HK-2 (cell line): ENCODE data around the gene EIF1.
"Not testable (repeated sequence)": the region's sequence is repeated elsewhere in the genome, so short reads cannot be mapped to it uniquely, and the experiment has no call there.

Experiments
- DNase-seq: peaks from one replicate; pipeline ENCODE4 v3.0.0-alpha.2; 2018; ENCODE audit not compliant: unreplicated experiment

The EIF1 gene

DNA sequence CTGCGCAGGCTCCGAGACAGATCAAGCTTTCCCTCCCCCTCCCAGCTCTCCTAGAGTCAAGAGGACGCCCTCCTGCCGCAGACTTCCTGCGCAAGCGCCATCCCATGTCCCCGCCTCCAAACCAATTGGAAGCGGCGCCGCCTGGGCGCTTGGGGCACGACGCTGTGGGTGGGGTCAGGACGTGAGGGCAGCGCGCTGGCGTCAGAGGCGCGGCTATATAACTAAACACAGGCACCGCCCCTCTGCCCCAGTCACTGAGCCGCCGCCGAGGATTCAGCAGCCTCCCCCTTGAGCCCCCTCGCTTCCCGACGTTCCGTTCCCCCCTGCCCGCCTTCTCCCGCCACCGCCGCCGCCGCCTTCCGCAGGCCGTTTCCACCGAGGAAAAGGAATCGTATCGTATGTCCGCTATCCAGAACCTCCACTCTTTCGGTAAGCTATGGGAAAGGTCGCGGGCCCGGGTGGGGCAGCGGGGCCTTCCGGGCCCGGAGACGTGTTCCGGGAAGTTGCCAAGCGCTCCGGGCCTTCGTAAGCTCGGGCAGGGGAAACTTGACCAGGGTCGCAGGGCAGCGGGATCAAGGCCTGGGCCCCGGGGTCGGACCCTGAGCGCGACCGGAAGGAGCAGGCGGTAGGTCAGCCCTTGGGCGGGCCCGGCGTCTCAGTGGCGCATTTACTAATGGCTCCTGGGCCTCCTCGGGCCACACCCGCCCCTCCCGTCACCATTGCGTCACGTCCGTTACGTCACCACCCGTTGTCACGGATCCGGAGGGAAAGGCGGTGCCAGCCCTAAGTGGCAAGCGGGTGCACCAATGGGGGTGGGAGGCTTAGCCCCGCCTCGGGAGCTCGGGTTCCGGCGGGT is at the start of gene EIF1:
EIF1 (plus strand) TSS at position 245 of the 856 bp plus-strand sequence; CDS start at position 399, 154 bp downstream.
- DNase-seq = peak; percentile 99

- DNase-seq = no peak
These were observed 49.7 kb upstream of the EIF1 start for GRCh38 chr17:41638941-41639340.

DNA sequence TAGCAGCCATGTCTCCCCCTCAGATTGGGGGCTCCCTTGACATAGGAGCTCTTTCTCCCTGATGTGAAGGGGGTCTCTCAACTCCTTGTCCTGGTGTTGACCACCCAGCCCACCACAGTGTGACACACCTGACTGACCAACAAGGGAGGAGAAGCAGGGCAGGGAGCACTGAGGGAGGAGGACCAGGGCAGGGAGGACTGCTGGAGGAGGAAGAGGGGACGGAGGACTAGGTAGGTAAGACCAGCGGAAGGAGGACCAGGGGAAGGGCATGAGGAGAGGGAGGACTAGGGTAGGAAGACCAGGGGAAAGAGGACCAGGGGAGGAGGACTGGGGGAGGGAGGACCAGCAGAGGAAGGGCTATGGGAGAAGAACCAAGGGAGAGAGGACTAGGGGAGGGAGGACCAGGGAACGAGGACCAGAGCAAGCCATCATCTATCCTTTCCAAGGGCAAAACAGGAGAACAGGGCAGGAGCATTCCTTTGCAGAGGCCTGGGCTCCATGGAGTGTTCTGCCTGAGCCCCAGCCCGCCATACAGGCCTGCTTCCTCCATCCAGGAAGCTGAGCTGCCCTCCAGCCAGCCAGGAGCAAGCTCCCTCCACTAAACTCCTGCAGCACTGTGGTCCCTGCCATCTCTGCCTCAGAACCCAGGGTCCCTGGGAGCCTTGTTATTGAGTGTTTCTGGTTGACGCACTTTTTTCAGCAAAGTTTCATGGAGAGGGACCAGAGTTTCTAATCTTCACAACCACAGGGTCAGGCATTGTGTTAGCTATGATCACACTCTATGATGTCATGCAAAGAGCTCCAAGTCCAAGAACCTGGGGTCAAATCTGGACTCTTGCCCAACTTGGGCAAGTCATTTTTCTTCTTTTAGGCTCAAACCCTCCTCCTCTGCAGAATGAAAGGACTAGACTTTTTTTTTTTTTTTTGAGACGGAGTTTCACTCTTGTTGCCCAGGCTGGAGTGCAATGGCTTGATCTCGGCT is 48.9 kb upstream of the EIF1 start:
- no peak for DNase-seq

GRCh38 chr17:41640596-41640995 is 48.1 kb upstream of the EIF1 start:
- DNase-seq = not testable (repeated sequence)

DNA sequence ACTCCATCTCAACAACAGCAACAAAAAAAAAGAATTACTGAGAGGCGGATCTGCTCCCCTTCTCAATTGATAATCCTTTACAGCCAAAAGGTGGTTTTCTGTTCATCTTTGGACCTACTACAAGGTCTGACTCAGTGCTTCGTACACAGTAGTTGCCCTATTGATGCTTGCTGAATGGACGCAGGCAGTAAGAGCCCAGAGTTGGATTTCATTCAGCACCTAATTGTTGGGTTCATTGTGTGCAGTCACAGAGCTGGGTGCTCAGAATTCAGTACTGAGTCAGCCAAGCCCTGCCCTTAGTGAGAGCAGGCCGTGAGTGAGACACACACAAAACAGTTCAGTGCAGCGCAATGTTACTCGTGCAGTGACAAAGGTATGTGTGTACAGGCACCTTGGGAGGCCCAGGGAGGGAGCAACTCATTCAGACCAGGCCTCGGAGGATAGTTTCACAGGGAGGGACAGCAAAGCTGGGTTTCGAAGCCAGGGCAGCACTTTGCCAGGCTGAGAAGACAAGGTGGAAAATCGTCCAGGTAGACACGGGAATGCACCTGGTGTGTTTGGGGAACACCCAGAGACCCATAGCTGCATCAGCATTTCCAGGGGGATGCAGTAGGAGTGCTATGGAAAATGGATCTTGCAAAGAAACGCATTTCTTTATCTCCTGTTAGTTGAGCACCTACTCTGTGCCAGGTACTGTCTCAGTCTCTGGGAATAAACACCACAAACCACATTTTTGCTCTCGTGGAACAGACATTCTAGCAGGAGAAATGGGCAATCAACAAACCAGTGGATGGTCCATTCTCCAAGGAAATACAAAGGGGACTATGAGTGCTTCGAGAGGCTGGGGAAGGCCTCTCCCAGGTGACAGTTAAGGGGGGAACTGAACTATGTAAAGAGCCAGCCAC is 46.2 kb upstream of the EIF1 start:
- DNase-seq = no peak

DNA sequence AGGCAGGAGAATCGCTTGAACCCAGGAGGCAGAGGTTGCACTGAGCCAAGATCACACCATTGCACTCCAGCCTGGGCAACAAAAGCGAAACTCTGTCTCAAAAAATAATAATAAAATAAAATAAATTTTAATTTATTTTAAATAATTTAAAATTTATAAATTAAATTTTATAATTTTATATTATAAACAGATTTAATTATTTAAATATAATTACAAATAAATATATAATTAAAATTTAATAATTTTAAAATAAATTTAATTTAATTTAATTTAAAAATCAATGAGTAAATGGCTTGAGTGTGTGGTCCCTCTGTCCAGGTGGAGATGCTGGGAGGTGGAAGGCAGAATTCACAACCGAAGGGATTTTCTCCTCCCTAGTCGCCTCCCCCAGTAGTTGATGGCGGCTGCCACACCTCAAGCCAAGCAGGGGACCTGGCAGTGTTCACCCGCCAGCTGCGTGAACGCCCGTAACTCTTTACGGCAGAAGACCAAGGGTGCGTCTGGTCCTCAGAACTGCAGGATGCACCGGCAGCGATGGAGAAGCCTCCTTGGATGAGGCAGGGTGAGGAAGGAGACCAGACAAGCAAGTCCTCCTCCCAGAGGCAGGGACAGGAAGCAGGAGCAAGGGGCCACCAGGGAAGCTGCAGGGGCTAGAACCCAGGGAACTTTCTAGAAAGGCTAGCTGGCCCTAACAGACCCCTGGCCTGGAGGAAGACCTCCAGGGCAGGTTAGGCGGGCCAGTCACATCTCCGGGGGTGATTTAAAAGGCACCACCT is 41.5 kb upstream of the EIF1 start:
- DNase-seq = no peak

- peak; percentile 95 for DNase-seq
These were observed 40.7 kb upstream of the EIF1 start for GRCh38 chr17:41647940-41648410.

DNA sequence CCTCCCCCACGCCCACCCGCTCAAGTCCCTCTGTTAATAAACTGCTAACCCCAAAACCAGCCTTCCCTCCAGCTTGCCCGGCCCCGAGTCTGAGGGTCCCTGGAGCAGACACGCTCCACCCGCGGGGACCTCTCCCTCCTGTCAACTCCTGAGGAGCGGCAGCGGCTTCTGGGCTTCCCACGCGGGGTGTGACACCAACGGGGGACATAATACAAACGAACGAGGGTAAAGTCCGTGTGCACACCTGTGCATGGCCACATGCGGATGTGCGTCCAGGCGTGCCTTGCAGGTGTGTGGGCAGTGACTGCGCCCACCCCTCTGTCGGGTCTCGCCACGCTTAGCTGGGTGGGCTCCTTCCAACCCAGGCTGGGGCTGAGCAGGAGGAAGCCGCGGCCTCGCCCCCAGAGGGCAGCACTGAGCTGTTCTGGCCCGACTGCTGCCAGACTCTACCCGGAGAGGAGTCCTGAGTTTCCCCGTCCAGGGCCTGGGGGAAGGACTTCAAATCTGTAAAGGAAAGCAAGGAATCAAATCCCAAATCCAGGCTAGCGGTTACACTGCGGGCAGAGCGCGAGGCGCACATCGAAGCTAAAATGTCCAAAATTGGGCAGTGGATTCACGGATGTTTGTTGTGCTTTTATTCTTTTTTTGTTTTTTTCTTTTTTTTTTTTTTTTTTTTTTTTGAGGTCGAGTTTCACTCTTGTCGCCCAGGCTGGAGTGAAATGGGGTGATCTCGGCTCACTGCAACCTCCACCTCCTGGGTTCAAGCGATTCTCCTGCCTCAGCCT is 40.1 kb upstream of the EIF1 start:
- DNase-seq = peak; percentile 90

DNA sequence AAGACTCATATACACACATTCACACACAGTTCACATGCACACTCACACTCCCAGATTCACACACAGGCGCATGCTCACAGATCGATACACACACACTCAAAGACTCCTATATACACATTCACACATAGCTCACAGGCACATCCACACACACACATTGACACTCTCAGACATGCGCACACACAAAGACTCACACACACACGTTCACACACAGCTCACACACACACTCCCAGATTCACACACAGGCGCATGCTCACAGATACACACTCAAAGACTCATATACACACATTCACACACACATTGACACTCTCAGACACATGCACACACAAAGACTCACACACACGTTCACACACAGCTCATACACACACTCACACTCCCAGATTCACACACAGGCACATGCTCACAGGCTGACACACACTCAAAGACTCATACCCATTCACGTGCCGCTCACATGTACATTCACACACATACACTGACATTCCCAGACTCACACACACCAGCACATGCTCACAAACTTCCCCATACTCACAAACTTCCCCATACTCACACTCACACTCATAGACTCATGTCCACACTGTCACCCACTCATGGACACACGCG is 38.7 kb upstream of the EIF1 start:
- no peak for DNase-seq

DNA sequence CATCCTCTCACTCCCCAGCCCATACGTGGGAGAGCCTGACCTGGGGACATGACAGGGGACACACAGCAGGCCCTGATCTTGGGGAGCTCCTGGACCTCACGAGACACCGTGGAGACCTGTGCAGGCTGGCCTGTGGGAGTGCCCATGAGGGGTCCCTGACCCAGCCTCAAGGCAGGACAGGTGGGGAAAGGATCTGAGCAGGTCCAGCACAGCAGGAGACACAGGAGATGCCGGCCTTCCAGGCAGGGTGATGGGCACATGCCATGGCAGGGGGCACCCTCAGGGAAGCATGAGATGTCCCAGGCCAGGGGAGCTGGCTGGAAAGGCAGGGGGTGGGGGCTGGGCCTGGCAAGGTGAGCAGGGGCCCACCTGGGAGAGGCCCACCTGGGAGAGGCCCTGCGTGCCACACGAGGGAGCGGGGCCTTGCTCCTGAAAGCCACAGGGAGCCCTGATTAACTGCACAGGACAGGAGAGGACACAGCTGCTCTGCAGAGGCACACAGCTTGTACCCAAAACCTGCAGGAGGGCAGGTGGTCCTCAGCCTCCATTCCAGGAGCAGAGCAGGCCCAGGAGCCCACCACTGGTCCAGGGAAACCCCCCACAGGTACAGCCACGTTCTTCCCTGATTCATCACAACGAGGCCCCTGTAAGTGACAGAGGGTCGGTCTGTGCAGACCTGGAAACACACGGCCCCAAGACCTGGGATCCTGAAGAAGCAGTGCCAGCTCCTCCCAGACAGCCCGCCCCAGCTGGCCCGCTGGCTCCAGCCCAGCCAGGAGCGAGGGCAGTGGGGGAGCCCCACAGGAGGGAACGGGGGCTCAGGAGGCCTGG is 37.7 kb upstream of the EIF1 start:
- DNase-seq = no peak

- no peak for DNase-seq
These were observed 36.8 kb upstream of the EIF1 start for GRCh38 chr17:41651625-41652460.

GRCh38 chr17:41652461-41652970 is 36.2 kb upstream of the EIF1 start:
- DNase-seq = no peak

GRCh38 chr17:41653421-41653820 is 35.3 kb upstream of the EIF1 start:
- DNase-seq = no peak

- no peak for DNase-seq
These were observed 34.6 kb upstream of the EIF1 start for GRCh38 chr17:41653892-41654677.

- no peak for DNase-seq
These were observed 33.7 kb upstream of the EIF1 start for GRCh38 chr17:41654678-41655607.
